Peyer's patch (tissue), 4 donors: ENCODE results near the gene HLA-C.

Source experiments
- CTCF ChIP-seq, 6 experiments: fragments of 450-650 bp in 4 of 6; fragments of 200-600 bp in 2 of 6; sonication (generic) in 1 of 6; IDR thresholded peaks; one replicate each; pipeline ENCODE4 v1.5.1; 2017 to 2019; ENCODE audit warnings: antibody characterized with exemption in 6 of 6, mild to moderate bottlenecking in 3 of 6, moderate library complexity in 1 of 6
- POLR2A ChIP-seq, 2 donors: fragments of 450-650 bp; IDR thresholded peaks; one replicate each; pipeline ENCODE4 v1.5.1; 2017; ENCODE audit warnings: antibody characterized with exemption in 2 of 2, mild to moderate bottlenecking in 2 of 2, moderate library complexity in 2 of 2

GRCh38 chr6:31268369-31268765 is 3.5 kb downstream of the HLA-C start:
- TF ChIP-seq POLR2A (IDR thresholded peaks at IDR 0.05) (no peak), CTCF (IDR thresholded peaks at IDR 0.05) (no peak)
